22Rv1 (cell line): ENCODE results near the gene STRN3.

Source experiments
- H3K27ac ChIP-seq: fragments of 450-650 bp; 2 replicates; pipeline ENCODE4 v1.5.1; 2017
- CTCF ChIP-seq: fragments of 450-650 bp; IDR thresholded peaks from 2 replicates; pipeline ENCODE4 v1.5.1; 2017; ENCODE audit warnings: mild to moderate bottlenecking
- ZFX ChIP-seq: fragments of 450-650 bp; IDR thresholded peaks from 2 replicates; pipeline ENCODE4 v1.6.1; 2017; ENCODE audit warnings: antibody characterized with exemption, borderline replicate concordance

Gene STRN3

GRCh38 chr14:30993071-30993470 is 33.1 kb downstream of the STRN3 start:
- H3K27ac ChIP-seq, result no peak overlapping the region
- no peak for TF ChIP-seq CTCF
- TF ChIP-seq ZFX, result no peak

GRCh38 chr14:30991408-30991807 is 34.8 kb downstream of the STRN3 start:
- no peak for TF ChIP-seq CTCF
- no peak for TF ChIP-seq ZFX
- H3K27ac ChIP-seq, result no peak overlapping the region

DNA sequence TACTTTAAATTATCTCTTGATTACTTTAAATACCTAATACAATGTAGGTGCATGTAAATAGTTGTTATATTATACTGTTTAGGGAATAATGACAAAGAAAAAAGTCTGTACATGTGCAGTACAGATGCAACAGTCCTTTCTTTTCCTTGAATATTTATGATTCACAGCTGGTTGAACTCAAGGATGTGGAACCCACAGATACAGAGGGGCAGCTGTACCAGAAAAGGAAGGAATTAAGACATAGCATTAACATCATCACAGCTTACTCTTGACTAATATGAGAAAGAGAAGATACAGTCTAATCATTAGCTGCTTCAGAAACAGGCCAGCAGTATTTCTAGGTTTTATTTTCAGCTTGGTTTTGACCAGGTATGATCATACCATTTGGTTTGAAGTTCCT is 35.4 kb downstream of the STRN3 start:
- TF ChIP-seq ZFX (no peak), CTCF (no peak)
- H3K27ac ChIP-seq, result no peak overlapping the region

GRCh38 chr14:30988509-30988908 is 37.7 kb downstream of the STRN3 start:
- H3K27ac ChIP-seq, result no peak overlapping the region
- TF ChIP-seq ZFX (no peak), CTCF (no peak)

GRCh38 chr14:30985796-30986195 is 40.4 kb downstream of the STRN3 start:
- TF ChIP-seq CTCF, result no peak
- no peak for TF ChIP-seq ZFX
- no peak overlapping the region for H3K27ac ChIP-seq

GRCh38 chr14:30983858-30984257 is 42.3 kb downstream of the STRN3 start:
- TF ChIP-seq CTCF (no peak), ZFX (no peak)
- H3K27ac ChIP-seq, result no peak overlapping the region

GRCh38 chr14:30982533-30982932 is 43.6 kb downstream of the STRN3 start:
- H3K27ac ChIP-seq, result no peak overlapping the region
- TF ChIP-seq ZFX (no peak), CTCF (no peak)
